Endothelial cell of umbilical vein (primary cell): Measurements from ENCODE around the gene CDR2L.

ENCODE experiments used
- CTCF ChIP-seq, 2 donors: IDR thresholded peaks; 1 replicate in 1 of 2; 2 replicates in 1 of 2; pipeline ENCODE4 v1.5.1; 2011; ENCODE audit warnings: low read length in 2 of 2, mild to moderate bottlenecking in 2 of 2, moderate library complexity in 2 of 2, control low read depth in 1 of 2, inconsistent platforms in 1 of 2, low read depth in 1 of 2; ENCODE audit not compliant: insufficient read depth in 1 of 2; ENCODE audit errors: extremely low read depth in 1 of 2
- EZH2 ChIP-seq: IDR thresholded peaks from 2 replicates; pipeline ENCODE4 v1.6.1; 2012; ENCODE audit warnings: borderline replicate concordance, low read depth, mild to moderate bottlenecking, moderate library complexity, low read length, inconsistent platforms; ENCODE audit not compliant: severe bottlenecking
- FOS ChIP-seq: IDR thresholded peaks from 2 replicates; pipeline ENCODE4 v1.6.1; 2011; ENCODE audit warnings: mild to moderate bottlenecking, low read length, moderate library complexity, borderline replicate concordance; ENCODE audit not compliant: insufficient read depth
- GATA2 ChIP-seq: IDR thresholded peaks from 2 replicates; pipeline ENCODE4 v1.7.0; 2011; ENCODE audit warnings: low read depth, mild to moderate bottlenecking, moderate library complexity, mixed read lengths, low read length; ENCODE audit not compliant: insufficient read length, insufficient read depth
- JUN ChIP-seq: IDR thresholded peaks from 2 replicates; pipeline ENCODE4 v1.6.1; 2011; ENCODE audit warnings: borderline replicate concordance, low read depth; ENCODE audit not compliant: insufficient read length, insufficient read depth
- MAX ChIP-seq: IDR thresholded peaks from 2 replicates; pipeline ENCODE4 v1.6.1; 2011; ENCODE audit not compliant: insufficient read depth, insufficient read length
- MYC ChIP-seq: IDR thresholded peaks from one replicate; pipeline ENCODE4 v1.6.1; 2011; ENCODE audit warnings: mild to moderate bottlenecking, low read depth, low read length
- POLR2A ChIP-seq: IDR thresholded peaks from 2 replicates; pipeline ENCODE4 v1.6.1; 2012; ENCODE audit warnings: low read depth, mild to moderate bottlenecking, control low read depth, low read length
- POLR2AphosphoS5 ChIP-seq: IDR thresholded peaks from 2 replicates; pipeline ENCODE4 v1.6.1; 2012; ENCODE audit warnings: low read depth, mild to moderate bottlenecking, control low read depth, low read length, moderate library complexity; ENCODE audit not compliant: insufficient read depth

- TF ChIP-seq POLR2A (no peak), POLR2AphosphoS5 (no peak), CTCF (IDR thresholded peaks at IDR 0.05; ENCODE audit: extremely low read depth in 1 of 2, insufficient read depth in 1 of 2, low read depth in 1 of 2, low read length in 2 of 2) (no peak), GATA2 (no peak), MYC (no peak), EZH2 (peak; percentile 59), JUN (no peak), MAX (no peak), FOS (no peak)
These were observed 14.5 kb upstream of the CDR2L start for GRCh38 chr17:74972973-74973328.
